ENCODE data around the gene MAD2L2.
A peak's percentile ranks its signal among the peaks of the same experiment; 100 is the strongest.

The MAD2L2 gene

GRCh38 chr1:11690397-11691301 is 9.7 kb upstream of the MAD2L2 start:
- peak in 1 of 2 experiments; percentile 52 for DNase-seq (ENCODE audit: low read depth in 1 of 2, low spot score in 1 of 2)
- TF ChIP-seq JUND (IDR thresholded peaks at IDR 0.05; ENCODE audit: low read depth) = no peak
- in situ Hi-C loops (cut with HindIII; ENCODE audit: low pct_unique_long_range_greater_than_20kb, low sequenced_read_pairs) = no loop called here

GRCh38 chr1:11688506-11688905 is 7.6 kb upstream of the MAD2L2 start:
- no peak for TF ChIP-seq JUND (IDR thresholded peaks at IDR 0.05; ENCODE audit: low read depth)
- in situ Hi-C loops (cut with HindIII; ENCODE audit: low pct_unique_long_range_greater_than_20kb, low sequenced_read_pairs) = no loop called here
- no peak for DNase-seq (ENCODE audit: low read depth in 1 of 2, low spot score in 1 of 2)

GRCh38 chr1:11685210-11685752 is 4.3 kb upstream of the MAD2L2 start:
- DNase-seq (ENCODE audit: low read depth in 1 of 2, low spot score in 1 of 2) = no peak
- no peak for TF ChIP-seq JUND (IDR thresholded peaks at IDR 0.05; ENCODE audit: low read depth)
- in situ Hi-C loops (cut with HindIII; ENCODE audit: low pct_unique_long_range_greater_than_20kb, low sequenced_read_pairs) = no loop called here

GRCh38 chr1:11684070-11684469 is 3.1 kb upstream of the MAD2L2 start:
- in situ Hi-C loops (cut with HindIII; ENCODE audit: low pct_unique_long_range_greater_than_20kb, low sequenced_read_pairs) = no loop called here
- TF ChIP-seq JUND (IDR thresholded peaks at IDR 0.05; ENCODE audit: low read depth) = no peak
- DNase-seq (ENCODE audit: low read depth in 1 of 2, low spot score in 1 of 2) = no peak

GRCh38 chr1:11682799-11683198 is 1.9 kb upstream of the MAD2L2 start:
- DNase-seq (ENCODE audit: low read depth in 1 of 2, low spot score in 1 of 2) = no peak
- in situ Hi-C loops (cut with HindIII; ENCODE audit: low pct_unique_long_range_greater_than_20kb, low sequenced_read_pairs) = no loop called here
- no peak for TF ChIP-seq JUND (IDR thresholded peaks at IDR 0.05; ENCODE audit: low read depth)

- no peak for DNase-seq (ENCODE audit: low read depth in 1 of 2, low spot score in 1 of 2)
- in situ Hi-C loops (cut with HindIII; ENCODE audit: low pct_unique_long_range_greater_than_20kb, low sequenced_read_pairs) = no loop called here
- TF ChIP-seq JUND (IDR thresholded peaks at IDR 0.05; ENCODE audit: low read depth) = no peak
These were observed 1.4 kb upstream of the MAD2L2 start for GRCh38 chr1:11682287-11682771.

GRCh38 chr1:11680270-11681070 is 478 bp downstream of the MAD2L2 start:
- in situ Hi-C loops (cut with HindIII; ENCODE audit: low pct_unique_long_range_greater_than_20kb, low sequenced_read_pairs) = no loop called here
- no peak for DNase-seq (ENCODE audit: low read depth in 1 of 2, low spot score in 1 of 2)

GRCh38 chr1:11678442-11678841 is 2.5 kb downstream of the MAD2L2 start:
- no peak for TF ChIP-seq JUND (IDR thresholded peaks at IDR 0.05; ENCODE audit: low read depth)
- in situ Hi-C loops (cut with HindIII; ENCODE audit: low pct_unique_long_range_greater_than_20kb, low sequenced_read_pairs) = no loop called here
- no peak for DNase-seq (ENCODE audit: low read depth in 1 of 2, low spot score in 1 of 2)

More at GRCh38 chr1:11680270-11681070, 478 bp downstream of the MAD2L2 start:
- no peak for TF ChIP-seq JUND (IDR thresholded peaks at IDR 0.05; ENCODE audit: low read depth)

GRCh38 chr1:11676386-11677103 is 4.4 kb downstream of the MAD2L2 start:
- in situ Hi-C loops (cut with HindIII; ENCODE audit: low pct_unique_long_range_greater_than_20kb, low sequenced_read_pairs) = no loop called here
- no peak for TF ChIP-seq JUND (IDR thresholded peaks at IDR 0.05; ENCODE audit: low read depth)
- DNase-seq (ENCODE audit: low read depth in 1 of 2, low spot score in 1 of 2) = peak; percentile 38 to 52

GRCh38 chr1:11675325-11675724 is 5.6 kb downstream of the MAD2L2 start:
- no peak for TF ChIP-seq JUND (IDR thresholded peaks at IDR 0.05; ENCODE audit: low read depth)
- DNase-seq (ENCODE audit: low read depth in 1 of 2, low spot score in 1 of 2) = no peak
- in situ Hi-C loops (cut with HindIII; ENCODE audit: low pct_unique_long_range_greater_than_20kb, low sequenced_read_pairs) = no loop called here

- DNase-seq (ENCODE audit: low read depth in 1 of 2, low spot score in 1 of 2) = no peak
- in situ Hi-C loops (cut with HindIII; ENCODE audit: low pct_unique_long_range_greater_than_20kb, low sequenced_read_pairs) = no loop called here
- TF ChIP-seq JUND (IDR thresholded peaks at IDR 0.05; ENCODE audit: low read depth) = no peak
These were observed 6.5 kb downstream of the MAD2L2 start for GRCh38 chr1:11674488-11674887.
